ENCODE results near the gene LCP2. TPM values are rescaled to one million over a fixed set of nuclear protein-coding genes. Genes with fewer than 3 reads are reported as not detected.

Gene LCP2
- total and polyA plus RNA-seq, 2 of the 4 experiments (the other 2 are of a cell fraction) = not detected

GRCh38 chr5:170342153-170342725 lies 44.7 kb upstream of the LCP2 start:
- WGBS, 2 experiments (ENCODE audit: extremely low coverage in 2 of 2, insufficient read length in 1 of 2) = 16% methylated on average over 4 of the region's 8 CpGs; no CpG with 5 or more reads in 1 of the 2 experiments
- no peaks in the 10 kb centered on the region for H4K20me1 ChIP-seq (ENCODE audit: insufficient read depth, low read length)
- no peak overlapping the region for H2BK20ac ChIP-seq (ENCODE audit: low read depth, low read length)
- no peak overlapping the region for H3K4me3 ChIP-seq (ENCODE audit: insufficient read depth, low read depth, low read length)
- dilution Hi-C loops (cut with HindIII; ENCODE audit: low sequenced_read_pairs, unreplicated experiment) (no loop called here), intact Hi-C loops (cut with micrococcal nuclease) (no loop called here), in situ Hi-C loops (cut with MboI; ENCODE audit: low sequenced_read_pairs) (no loop called here)
- no peak overlapping the region for H4K5ac ChIP-seq (ENCODE audit: low read depth, low read length)
- H3K18ac ChIP-seq (ENCODE audit: low read depth, low read length) = no peak overlapping the region
- no peak overlapping the region for H3K4ac ChIP-seq (ENCODE audit: low read depth, low read length)
- H3K4me2 ChIP-seq (ENCODE audit: low read depth, low read length) = no peak overlapping the region
- no peak overlapping the region for H2BK15ac ChIP-seq (ENCODE audit: low read depth, low read length)
- no peak overlapping the region for H2AK9ac ChIP-seq (replicated peaks; ENCODE audit: low read depth, low read length, poor library complexity)
- H3K27ac ChIP-seq (ENCODE audit: insufficient read depth, low read length) = no peak overlapping the region
- no peak overlapping the region for H2BK5ac ChIP-seq (ENCODE audit: low read depth, low read length, poor library complexity, severe bottlenecking)
- no peak for TF ChIP-seq ELK1 (IDR thresholded peaks at IDR 0.05; ENCODE audit: borderline replicate concordance, low read depth, low read length)
- TF ChIP-seq NFE2L2 (IDR thresholded peaks at IDR 0.05; ENCODE audit: low read depth, low read length) = no peak
- no peak for TF ChIP-seq CHD1 (IDR thresholded peaks at IDR 0.05; ENCODE audit: low read depth, low read length)
- TF ChIP-seq RAD21 (IDR thresholded peaks at IDR 0.05; ENCODE audit: low read length) = no peak
- TF ChIP-seq USF2 (IDR thresholded peaks at IDR 0.05; ENCODE audit: low read depth, low read length) = no peak
- no peak for TF ChIP-seq RFX5 (IDR thresholded peaks at IDR 0.05; ENCODE audit: low read depth, low read length)
- TF ChIP-seq MXI1 (IDR thresholded peaks at IDR 0.05; ENCODE audit: borderline replicate concordance, low read depth, low read length) = no peak
- TF ChIP-seq CEBPB (IDR thresholded peaks at IDR 0.05; ENCODE audit: low read depth, low read length) = no peak
- no peak for TF ChIP-seq MAFK (IDR thresholded peaks at IDR 0.05; ENCODE audit: low read depth, low read length)
- TF ChIP-seq MAZ (IDR thresholded peaks at IDR 0.05; ENCODE audit: borderline replicate concordance, low read depth, low read length) = no peak
- H2AFZ ChIP-seq (replicated peaks; ENCODE audit: low read length, poor library complexity) = no peak overlapping the region
- CTCF ChIA-PET = no interaction called here
- H4K8ac ChIP-seq (ENCODE audit: low read depth in 2 of 2, low read length in 2 of 2) = no peak overlapping the region
- H3K14ac ChIP-seq (replicated peaks; ENCODE audit: low read depth, low read length) = no peak overlapping the region
- H3K27me3 ChIP-seq (ENCODE audit: control insufficient read depth, insufficient read depth, low read length) = 0 out of 2 replicates have a peak, but pooled peaks cover 2% of the 10 kb centered on the region
- H3K56ac ChIP-seq (ENCODE audit: extremely low read depth, insufficient read depth, low read length) = no peak overlapping the region
- no peak overlapping the region for H4K91ac ChIP-seq (ENCODE audit: insufficient read depth, low read depth, low read length)
- H3K79me1 ChIP-seq (ENCODE audit: low read depth in 1 of 2, low read length in 2 of 2) = no peaks in the 10 kb centered on the region
- H3K9me1 ChIP-seq (ENCODE audit: insufficient read depth, low read length) = no peaks in the 10 kb centered on the region
- ATAC-seq (ENCODE audit: low read depth) (no peak), DNase-seq (no peak)
- no TSS peak for BruUV-seq (replicated peaks)
- POLR2A ChIA-PET (ENCODE audit: unreplicated experiment) = no interaction called here
- no peaks in the 10 kb centered on the region for H3K9me3 ChIP-seq (ENCODE audit: control insufficient read depth, insufficient read depth, low read length)
- H2AK5ac ChIP-seq (ENCODE audit: low read depth, low read length) = no peak overlapping the region
- no peak overlapping the region for H2BK120ac ChIP-seq (ENCODE audit: low read depth, low read length)
- H3K9ac ChIP-seq (ENCODE audit: low read depth, low read length) = no peak overlapping the region
- H3K4me1 ChIP-seq (ENCODE audit: control insufficient read depth, insufficient read depth, low read length) = no peaks in the 10 kb centered on the region
- no peak overlapping the region for H3K23ac ChIP-seq (ENCODE audit: low read depth, low read length)
- H3K36me3 ChIP-seq (ENCODE audit: control insufficient read depth, insufficient read depth, low read length) = no peaks in the 10 kb centered on the region
